NCI-H345 treated with DMSO at 0.1 percent for 48 hours (cell line): Measurements from ENCODE around the gene PIAS1.

ENCODE experiments used
- DNase-seq: peaks from one replicate; lab custom pipeline; 2025; ENCODE audit not compliant: unreplicated experiment; lab: John Stamatoyannopoulos, UW

Gene PIAS1

DNA sequence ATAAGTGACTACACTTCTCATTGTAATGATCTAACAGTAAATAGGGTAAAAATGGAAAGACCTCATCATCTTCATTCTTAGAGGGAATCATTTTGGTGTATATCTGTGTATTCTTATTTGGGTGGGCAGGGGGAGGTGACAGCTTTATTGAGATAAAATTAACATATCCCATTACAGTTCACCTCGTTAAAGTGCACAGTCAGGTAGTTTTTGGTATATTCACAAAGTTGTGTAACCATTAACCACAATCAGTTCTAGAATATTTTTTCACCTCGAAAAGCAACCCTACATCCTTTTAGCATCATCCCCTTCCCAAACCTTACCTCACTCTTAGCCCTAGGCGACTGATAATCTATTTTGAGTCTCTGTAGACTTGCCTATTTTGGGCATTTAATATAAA is 8.1 kb downstream of the PIAS1 start:
- no peak for DNase-seq

DNA sequence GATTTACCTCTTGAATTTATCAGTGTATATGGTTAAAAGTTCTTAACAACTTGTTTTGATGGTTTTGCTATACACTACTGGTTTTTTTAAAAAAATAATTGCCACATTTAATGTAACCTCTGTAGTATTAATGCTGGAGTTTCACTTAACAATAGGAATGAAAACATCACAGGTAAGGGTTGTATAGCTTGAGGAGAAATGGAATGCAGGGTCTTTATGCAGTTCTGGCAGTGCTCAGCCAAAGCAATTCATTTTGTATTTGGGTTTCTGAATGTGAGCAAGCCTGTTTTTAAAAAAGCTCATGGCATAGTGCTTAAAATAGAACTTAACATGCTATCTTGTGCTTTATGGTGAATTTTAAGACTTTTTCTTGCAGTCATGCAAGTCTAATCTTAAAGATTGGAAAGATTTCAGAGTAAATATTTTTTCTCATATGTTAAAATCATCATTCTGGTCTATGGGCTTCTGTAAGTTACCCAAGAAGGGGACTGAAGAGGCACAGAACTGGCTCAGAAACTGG is 8.9 kb downstream of the PIAS1 start:
- DNase-seq: no peak

DNA sequence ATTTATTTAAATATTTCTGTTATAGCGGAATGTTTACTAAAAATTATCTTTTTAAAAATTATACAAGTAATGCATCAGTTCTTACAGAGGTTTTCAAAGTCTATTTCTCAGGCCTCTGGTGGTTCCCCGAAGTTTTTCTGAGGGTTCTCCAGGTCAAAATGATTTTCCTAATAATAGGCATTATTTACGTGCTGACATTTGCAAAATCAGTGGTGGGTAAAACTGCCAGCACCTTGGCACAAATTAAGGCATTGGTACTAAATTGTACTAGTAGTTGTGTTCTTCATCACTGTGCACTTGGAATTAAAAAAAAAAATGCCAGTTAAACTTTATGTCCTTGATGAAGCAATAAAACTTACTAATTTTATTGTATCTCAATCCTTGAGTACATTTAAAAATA is 9.5 kb downstream of the PIAS1 start:
- DNase-seq: no peak

DNA sequence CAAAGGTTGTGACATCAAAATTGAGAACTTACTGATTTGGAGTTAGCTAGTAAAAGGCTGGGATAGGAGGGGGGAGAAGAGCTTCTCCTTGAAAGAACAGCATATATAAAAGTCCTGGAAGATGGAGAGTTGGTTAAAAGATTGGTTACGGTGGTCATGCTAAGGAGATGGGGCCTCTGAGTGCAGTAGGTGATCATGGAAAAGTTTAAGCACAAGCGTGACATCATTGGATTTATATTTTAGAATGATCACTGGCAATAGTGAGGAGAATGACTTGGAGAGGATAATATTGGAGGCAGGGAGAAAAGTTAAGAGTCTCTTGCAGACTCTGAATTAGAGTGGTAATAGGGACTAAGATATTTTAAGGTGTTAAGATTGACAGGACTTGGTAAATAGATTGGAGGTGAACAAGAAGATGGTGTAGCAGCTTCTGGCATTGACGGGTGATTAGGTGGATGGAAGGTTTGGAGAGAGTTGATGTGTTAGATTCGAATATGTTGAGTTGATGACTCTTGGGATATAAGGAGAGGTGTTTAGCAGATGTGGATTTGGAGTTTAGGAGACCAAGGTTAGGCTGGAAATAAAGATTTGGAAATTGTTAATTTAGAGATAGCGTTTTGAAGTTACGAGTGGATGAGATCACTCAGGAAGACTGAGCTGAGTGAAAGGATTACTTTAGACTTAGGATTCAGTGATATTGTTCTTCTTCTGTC is 19.6 kb downstream of the PIAS1 start:
- DNase-seq: no peak

DNA sequence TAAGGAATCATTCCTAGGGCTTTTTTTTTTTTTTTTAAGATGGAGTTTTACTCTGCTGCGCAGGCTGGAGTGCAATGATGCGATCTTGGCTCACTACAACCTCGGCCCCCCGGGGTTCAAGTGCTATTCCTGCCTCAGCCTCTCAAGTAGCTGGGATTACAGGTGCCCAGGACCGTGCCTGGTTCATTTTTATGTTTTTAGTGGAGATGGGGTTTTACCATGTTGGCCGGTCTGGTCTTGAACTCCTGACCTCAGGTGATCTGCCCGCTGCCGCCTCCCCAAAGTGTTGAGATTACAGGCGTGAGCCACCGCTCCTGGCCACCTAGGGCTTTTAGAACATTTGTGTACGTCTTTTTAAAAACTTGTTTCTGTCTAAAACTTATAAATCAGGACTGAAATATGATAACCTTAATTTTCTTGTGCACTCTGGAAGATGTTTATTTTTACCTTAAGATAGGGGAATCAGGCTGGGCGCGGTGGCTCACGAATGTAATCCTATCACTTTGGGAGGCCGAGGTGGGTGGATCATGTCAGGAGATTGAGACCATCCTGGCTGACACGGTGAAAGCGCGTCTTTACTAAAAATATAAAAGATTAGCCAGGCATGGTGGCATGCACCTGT is 21.8 kb downstream of the PIAS1 start:
- DNase-seq: no peak

DNA sequence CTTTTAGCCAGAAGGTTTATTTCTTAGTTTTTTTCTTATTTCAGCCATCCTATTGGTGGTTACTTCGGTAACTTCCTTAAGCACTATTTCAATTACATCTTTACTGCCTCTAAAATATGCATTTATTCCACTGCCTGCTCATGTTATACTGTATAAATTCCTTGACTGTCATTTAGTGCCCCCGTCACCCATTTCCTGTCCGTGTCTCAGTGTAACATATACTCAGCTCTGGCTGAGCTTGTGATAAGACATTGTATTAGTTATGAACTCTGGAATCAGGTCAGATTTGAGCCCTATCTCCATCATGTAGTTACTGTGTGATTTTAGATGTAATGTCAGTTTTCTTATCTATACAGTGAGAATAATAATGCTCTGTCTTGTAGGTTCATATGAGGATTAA is 24.2 kb downstream of the PIAS1 start:
- DNase-seq: no peak

DNA sequence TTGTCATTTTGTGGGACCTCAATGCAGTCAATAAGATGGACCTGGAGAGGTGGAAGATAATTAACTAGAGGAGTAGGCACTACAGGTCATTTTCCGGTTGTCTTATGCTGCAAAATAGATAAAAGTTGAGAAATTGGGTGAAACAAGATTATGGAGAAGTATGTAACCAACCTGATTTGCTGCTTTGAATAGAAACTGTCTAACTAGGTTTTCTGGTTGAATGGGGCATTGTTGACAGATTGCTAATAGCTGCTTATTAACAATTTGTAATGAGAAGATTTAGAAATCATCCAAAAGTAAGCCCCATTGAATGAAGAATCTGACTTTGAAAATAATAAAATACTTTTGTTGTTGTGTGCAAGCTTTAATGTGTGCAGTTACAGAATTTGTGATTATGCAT is 26.2 kb downstream of the PIAS1 start:
- no peak for DNase-seq

DNA sequence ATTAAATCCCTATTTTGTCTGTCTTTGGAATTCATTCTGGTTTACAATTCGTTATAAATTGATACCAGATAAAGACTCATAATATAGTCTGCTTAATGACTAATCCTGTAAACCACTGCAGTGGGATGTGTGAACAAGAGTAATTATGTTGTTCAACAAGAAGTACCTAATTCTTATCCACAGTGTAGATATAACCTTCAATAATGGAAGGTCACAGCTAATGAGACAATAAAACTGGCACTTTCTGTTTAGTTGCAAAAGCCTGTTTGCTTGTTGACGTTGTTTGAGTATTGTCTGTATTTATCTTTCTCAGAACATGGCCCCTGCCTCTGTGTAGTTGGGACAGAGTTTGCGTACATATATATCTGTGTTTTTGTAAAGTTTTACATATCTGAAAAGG is 26.7 kb downstream of the PIAS1 start:
- DNase-seq: no peak

DNA sequence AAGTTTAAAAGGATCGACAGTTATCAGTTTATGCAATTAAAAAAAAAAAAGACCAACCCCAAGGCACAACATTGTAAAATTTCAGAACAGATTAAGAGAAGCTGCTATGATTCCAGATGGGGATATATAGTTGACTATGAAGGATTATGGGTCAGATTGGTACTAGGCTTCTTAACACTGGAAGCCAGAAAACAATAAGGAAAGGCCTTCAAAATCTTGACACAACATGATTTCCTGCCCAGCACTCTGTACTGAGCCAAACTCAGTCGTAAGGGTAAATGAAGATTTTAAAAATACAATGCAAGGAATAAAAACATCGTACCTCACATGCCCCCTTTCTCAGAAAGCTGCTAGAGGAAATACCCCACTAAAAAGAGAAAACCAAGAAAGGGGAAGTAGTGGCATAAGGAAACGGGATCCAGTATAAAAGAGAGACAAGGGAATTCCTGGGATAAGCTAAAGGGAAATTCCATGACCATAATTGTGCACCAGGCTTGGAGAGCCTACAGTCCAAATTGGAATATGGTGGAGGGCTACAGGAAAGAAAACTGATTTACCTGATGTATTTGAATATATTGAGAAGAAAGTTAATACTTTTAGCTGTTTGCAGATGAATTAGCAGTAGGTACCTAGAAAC is 27.9 kb downstream of the PIAS1 start:
- no peak for DNase-seq

DNA sequence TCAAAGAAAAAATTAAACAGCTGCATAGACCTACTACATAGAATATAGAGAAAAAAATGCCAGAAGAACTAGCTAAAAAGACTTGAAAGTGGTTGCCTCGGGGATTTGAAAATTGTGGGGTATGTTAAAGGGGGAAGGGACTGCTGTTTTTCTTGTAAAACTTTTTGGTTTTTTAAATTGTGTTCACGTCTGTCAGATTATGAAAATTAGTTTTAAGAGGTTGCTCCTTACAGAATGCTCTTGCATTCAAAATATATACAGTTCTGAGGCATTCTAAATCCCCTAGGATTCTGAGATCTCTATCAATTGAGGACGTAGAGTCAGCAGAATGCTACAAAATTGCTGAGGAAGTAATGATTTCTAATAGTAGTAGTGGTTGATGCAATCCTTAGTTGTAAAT is 28.6 kb downstream of the PIAS1 start:
- no peak for DNase-seq

DNA sequence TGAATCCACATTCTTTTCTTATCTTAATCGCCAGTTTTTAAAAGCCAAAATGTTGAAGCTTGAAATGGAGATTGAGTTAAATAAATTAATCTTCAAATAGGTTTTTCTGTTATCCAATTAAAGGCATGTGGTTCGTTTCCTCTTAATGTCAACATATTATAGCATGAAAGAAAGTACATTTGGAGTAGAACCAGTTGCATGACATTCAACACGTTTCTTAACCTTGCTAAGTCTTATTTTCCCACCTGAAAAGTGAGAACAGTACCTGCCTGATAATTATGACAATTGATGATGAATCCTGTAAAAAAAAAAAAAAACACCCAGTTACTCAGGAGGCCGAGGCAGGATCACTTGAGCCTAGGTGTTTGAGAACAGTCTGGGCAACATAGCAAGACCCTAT is 29.3 kb downstream of the PIAS1 start:
- DNase-seq: no peak

DNA sequence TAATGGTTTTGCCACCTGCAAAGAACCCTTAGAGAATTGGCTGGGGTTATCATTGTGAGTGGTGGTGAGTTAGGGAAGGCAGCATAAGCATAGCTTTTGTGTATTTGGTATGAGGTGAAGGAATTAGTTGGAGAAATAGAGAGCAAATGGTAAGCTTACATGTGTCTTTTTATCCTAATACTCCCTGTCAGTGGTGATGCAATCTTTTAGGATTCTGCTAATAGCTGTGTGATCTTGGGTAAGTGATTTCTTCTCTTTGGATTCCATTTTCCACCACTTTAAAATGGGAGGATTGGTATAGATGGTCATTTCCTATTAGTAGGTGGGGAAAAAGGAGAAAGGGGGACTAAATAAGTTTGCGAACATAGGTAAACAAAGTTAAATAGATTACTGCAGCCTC is 30.9 kb downstream of the PIAS1 start:
- DNase-seq: no peak

DNA sequence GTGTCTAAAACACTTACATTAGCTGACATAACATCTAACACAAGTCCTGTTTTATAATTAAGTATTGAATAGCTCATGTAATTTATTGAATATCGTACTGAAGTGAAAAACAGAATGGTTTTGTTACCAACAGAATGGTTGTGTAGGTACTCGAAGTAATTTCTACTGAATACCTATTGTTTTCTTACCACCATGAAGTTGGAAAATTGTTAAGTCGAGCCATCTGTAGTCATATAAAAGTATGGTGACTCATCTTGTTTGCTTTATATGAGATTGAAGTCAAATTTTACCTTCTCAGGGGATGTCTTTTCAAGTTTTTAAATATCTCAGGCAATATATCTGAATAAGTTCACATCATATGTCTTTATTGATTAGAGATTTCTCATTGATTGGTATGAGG is 37.6 kb downstream of the PIAS1 start:
- no peak for DNase-seq

DNA sequence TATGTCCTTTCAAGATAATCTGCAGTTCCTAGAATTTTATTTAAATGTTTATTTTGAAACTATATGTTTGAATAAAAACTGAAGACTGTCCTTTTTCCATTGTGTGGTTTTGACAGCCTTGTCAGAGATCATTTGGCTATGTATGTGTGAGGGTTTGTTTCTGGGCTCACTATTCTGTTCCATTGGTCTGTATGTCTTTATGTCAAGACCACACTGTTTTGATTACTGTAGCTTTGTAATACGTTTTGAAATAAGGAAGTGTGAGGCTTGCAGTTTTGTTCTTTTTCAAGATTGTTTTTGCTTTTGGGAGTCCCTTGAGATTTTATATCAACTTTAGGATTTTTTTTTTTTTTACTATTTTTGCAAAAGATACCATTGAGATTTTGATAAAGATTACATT is 42.0 kb downstream of the PIAS1 start:
- no peak for DNase-seq

DNA sequence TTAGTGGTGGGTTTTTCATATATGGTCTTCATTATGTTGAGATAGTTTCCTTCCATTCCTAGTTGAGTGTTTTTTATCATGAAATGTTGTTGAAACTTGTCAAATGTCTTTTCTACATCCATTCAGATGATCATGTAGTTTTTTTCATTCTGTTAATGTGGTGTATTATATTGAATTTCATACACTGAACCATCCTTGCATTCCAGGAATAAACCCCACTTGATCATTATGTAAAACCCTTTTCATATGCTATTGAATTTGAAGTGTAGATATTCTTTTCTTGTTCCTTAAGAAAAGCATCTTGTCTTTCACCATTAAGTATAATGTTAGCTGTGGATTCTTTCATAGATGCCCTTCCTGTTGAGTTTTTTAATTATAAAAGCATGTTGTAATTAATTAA is 42.9 kb downstream of the PIAS1 start:
- DNase-seq: no peak

DNA sequence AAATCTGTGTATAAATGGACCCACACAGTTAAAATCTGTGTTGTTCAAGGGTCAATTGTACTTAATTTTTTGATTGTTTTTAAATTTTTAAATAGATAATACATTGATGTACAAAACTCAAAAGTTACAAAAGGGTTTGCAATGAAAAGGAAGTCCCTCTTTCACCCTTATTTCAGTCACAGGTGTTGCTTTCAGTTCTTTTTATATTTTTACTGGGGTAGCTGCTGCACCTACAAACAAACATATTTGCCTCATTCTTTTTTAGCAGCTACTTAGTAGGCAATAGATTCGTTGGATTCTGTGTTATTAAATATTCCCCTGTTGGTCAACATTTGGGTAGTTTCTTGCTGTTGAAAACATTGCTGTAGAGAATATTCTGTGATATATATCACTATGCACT is 44.4 kb downstream of the PIAS1 start:
- no peak for DNase-seq

DNA sequence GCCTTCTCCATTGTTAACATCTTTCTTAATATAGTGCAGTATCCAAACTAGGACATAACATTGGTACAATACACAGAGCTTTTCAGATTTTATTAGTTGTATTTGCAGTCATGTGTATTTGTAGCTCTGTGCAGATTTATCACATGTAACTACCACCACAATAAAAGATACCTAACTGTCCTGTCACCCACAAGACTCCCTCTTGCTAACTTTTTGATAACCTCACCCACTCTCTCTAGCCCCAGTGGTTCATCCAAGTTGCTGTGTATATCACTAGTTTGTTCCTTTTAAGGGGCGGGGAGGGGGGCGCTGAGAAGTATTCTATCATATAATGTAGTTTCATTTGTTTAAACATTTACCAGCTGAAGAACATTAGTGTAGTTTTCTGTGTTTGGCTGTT is 46.1 kb downstream of the PIAS1 start:
- DNase-seq: no peak

DNA sequence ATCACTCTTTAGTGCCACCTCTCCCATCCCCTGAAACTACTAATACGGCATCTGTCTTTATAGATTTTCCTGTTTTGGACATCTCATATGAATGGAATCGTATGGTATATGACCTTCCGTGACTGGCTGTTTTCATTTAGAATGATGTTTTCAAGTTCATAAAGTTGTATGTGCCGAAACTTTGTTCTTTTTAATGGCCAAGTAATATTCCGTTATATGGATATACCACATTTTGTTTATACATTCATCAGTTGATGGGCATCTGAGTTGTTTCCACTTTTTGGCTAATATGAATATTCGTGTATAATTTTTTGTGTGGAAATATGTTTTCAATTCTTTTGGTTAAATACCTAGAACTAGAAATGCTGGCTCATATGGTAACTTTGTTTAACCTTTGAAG is 49.5 kb downstream of the PIAS1 start:
- DNase-seq: no peak

DNA sequence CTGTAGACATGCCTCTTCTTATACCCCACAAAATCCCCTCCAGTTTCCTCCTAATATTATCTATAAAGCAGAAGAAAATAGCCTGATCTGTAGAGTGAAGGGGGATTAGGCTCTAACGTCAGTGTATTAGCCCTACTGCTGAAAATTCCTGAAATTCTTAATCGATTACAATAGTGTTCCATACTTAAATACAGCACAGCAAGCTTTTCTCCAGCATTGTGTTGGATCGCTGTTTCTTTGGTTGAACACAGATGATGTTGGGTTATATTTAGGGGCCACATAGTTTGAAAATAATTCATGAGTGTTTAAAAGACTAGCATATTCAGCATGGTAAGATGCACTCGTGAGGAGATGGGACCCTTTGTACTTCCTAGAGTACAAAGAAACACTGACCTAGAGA is 52.5 kb downstream of the PIAS1 start:
- no peak for DNase-seq

DNA sequence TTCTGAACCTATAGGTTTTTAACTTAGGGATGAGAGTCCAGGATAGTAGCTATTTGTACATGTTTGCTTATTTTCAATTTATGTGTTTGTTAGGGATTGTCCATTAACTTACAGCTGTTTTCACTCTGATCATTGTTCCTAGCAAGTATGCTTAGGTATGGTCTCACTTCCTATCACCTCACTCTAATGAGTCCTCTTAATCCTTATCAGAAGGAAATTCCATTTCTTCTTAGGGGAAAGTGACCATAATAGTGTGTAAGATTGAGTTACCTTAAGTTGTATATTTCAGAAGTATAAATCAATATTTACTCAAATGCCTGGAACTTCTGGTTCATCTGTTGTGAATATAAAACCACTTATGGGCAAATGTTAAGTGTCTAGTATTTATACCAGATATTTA is 53.0 kb downstream of the PIAS1 start:
- no peak for DNase-seq

DNA sequence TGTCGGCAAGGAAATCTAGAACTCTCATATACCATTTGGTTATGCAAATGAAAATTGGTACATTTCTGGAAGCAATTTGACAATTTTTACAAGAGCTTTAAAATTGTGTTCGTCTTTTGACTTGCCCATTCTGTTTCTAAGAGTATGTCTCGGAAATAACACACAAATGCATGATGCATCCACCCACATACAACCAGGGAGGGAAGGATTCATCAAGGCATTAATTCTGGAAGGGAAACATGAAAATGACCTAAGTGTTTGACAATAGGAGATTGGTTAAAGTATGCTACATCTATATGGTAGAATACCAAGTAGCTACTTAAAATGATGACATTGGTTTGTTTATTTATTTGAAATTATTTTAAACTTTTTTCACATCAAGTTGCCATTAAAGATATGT is 58.6 kb downstream of the PIAS1 start:
- DNase-seq: no peak

DNA sequence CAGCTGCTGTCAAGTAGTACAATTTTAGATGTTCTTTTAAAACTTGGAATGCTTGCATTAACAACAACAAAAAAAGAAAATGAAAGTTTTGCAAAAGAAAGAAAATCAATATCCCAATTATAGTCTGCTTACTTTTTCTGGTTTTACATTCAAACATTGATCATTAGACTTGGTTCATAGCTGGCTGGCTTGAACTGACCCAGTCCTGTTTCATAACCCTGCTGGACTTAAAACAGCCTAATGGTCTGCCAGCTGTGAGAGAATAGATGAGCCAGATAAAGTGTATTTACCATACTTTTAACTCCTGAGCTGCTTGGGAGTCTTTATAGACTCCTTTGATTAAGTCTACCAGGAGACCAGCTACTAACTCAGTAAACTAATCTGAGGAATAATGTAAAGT is 59.2 kb downstream of the PIAS1 start:
- DNase-seq: no peak

DNA sequence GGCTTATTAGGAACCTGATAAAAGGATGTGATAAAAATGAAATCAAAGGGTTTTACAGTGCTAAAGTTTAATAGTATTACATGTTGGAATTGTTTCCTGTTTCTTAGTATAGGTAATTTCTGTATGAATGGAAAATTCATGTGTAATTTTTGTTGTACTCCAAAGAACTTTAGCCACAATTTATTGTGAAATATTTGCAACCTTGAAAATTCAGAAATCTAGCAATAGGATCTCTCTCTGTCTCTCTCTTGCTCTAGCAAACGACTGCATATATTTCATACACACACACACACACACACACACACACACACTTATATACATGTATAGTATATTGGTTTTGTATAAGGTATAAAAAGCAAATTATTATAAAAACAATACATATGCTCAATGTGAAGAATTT is 59.6 kb downstream of the PIAS1 start:
- no peak for DNase-seq
